Suppressor macrophage treated with lipopolysaccharide for 1 hour (primary cell): ENCODE results near the gene PLAAT5.
"Not testable (repeated sequence)": the region's sequence is repeated elsewhere in the genome, so short reads cannot be mapped to it uniquely, and the experiment has no call there.

Experiments
- DNase-seq, 3 donors: peaks; one replicate each; pipeline ENCODE4 v3.0.0-alpha.2; 2020 to 2022

PLAAT5 gene

GRCh38 chr11:63490551-63491239, at the start of gene PLAAT5:
Gene PLAAT5, minus strand, starts transcription at chr11:63491167. Its CDS starts 133 bp downstream, at chr11:63491034.
- DNase-seq, result peak; percentile 29 to 68 (median 49)

- peak; percentile 20 to 43 (median 31) for DNase-seq
These were observed 46.5 kb upstream of the PLAAT5 start for GRCh38 chr11:63537293-63538101.

GRCh38 chr11:63536669-63537292, 45.8 kb upstream of the PLAAT5 start, which contains the start of gene PLAAT4:
Gene PLAAT4, plus strand, starts transcription at chr11:63536808. Its CDS starts 61 bp downstream, at chr11:63536869.
- peak; percentile 62 to 78 (median 66) for DNase-seq

- DNase-seq, result peak in 1 of 3 donors; percentile 17
These were observed 44.8 kb upstream of the PLAAT5 start for GRCh38 chr11:63535734-63536133.

GRCh38 chr11:63534895-63535461, 44.0 kb upstream of the PLAAT5 start:
- DNase-seq, result no peak

- no peak for DNase-seq
These were observed 43.1 kb upstream of the PLAAT5 start for GRCh38 chr11:63534076-63534475.

- DNase-seq, result no peak
These were observed 42.0 kb upstream of the PLAAT5 start for GRCh38 chr11:63532799-63533475.

- no peak for DNase-seq
These were observed 41.1 kb upstream of the PLAAT5 start for GRCh38 chr11:63532117-63532516.

- DNase-seq, result not testable (repeated sequence)
These were observed 40.3 kb upstream of the PLAAT5 start for GRCh38 chr11:63531074-63531792.

- no peak for DNase-seq
These were observed 39.1 kb upstream of the PLAAT5 start for GRCh38 chr11:63530021-63530420.

GRCh38 chr11:63529373-63529772, 38.4 kb upstream of the PLAAT5 start:
- DNase-seq, result not testable (repeated sequence)

GRCh38 chr11:63528729-63529278, 37.8 kb upstream of the PLAAT5 start:
- not testable (repeated sequence) for DNase-seq

- DNase-seq, result not testable (repeated sequence)
These were observed 37.2 kb upstream of the PLAAT5 start for GRCh38 chr11:63528156-63528555.

GRCh38 chr11:63527667-63528066, 36.7 kb upstream of the PLAAT5 start:
- no peak for DNase-seq

GRCh38 chr11:63523151-63523550, 32.2 kb upstream of the PLAAT5 start:
- DNase-seq, result no peak

GRCh38 chr11:63521896-63522295, 30.9 kb upstream of the PLAAT5 start:
- DNase-seq, result no peak

- no peak for DNase-seq
These were observed 29.7 kb upstream of the PLAAT5 start for GRCh38 chr11:63520606-63521170.

- DNase-seq, result no peak
These were observed 27.6 kb upstream of the PLAAT5 start for GRCh38 chr11:63518548-63518947.

- no peak for DNase-seq
These were observed 26.2 kb upstream of the PLAAT5 start for GRCh38 chr11:63517156-63517555.

- no peak for DNase-seq
These were observed 25.1 kb upstream of the PLAAT5 start for GRCh38 chr11:63516109-63516508.

- DNase-seq, result no peak
These were observed 21.8 kb upstream of the PLAAT5 start for GRCh38 chr11:63512816-63513215.
